HepG2 (cell line): ENCODE results near the gene PRKAB1. TPM values are rescaled to one million over a fixed set of nuclear protein-coding genes. Genes with fewer than 3 reads are reported as not detected.

Experiments used
- ATAC-seq: fragments of 200-7000 bp; cut with Tn5 transposase; 3 replicates; pipeline ENCODE4 v1.9.1; 2020; ENCODE audit warnings: mild to moderate bottlenecking, moderate library complexity
- BruUV-seq: library from RNA; stranded (reverse); fragments of 400-500 nt; replicated peaks from 2 replicates; lab custom pipeline; 2021; lab: Mats Ljungman, UMichigan
- CTCF ChIA-PET: fragments of 300-600 bp; formaldehyde crosslinking; extraction: SDS; loops from one replicate; lab custom pipeline; 2021; ENCODE audit warnings: low total read pairs, inconsistent platforms, low intra/inter-chr PET ratio; lab: Yijun Ruan, JAX
- POLR2A ChIA-PET: fragments of 350-600 bp; sonication (Branson Sonifier 250); formaldehyde crosslinking; loops from one replicate; lab custom pipeline; 2020; ENCODE audit warnings: antibody characterized with exemption, inconsistent platforms; lab: Yijun Ruan, JAX
- DNase-seq: peaks from one replicate; pipeline ENCODE4 v3.0.0-alpha.2; 2015; ENCODE audit warnings: low spot score
- FAIRE-seq: peaks from 3 replicates; lab custom pipeline; 2011; peaks lifted over from hg19 to GRCh38; lab: Jason Lieb, UNC
- H2AFZ ChIP-seq: one replicate; pipeline ENCODE4 v1.6.1; 2011; ENCODE audit warnings: low read length, inconsistent platforms
- H3K27ac ChIP-seq: fragments of 300-600 bp; 3 replicates; pipeline ENCODE4 v1.8.0; 2011; ENCODE audit warnings: mixed run types, mild to moderate bottlenecking, mixed read lengths, low read length, inconsistent platforms; ENCODE audit not compliant: insufficient read depth; ENCODE audit errors: extremely low read length
- H3K27me3 ChIP-seq, 2 experiments: fragments of 200-600 bp in 1 of 2; 2 replicates in 1 of 2; 3 replicates in 1 of 2; pipeline versions ENCODE4 v1.6.0 to v1.8.0; 2011; ENCODE audit warnings: low read length in 2 of 2, mild to moderate bottlenecking in 2 of 2, moderate library complexity in 2 of 2, inconsistent platforms in 1 of 2; ENCODE audit not compliant: insufficient read depth in 2 of 2, control insufficient read depth in 1 of 2
- H3K36me3 ChIP-seq, 2 experiments: fragments of 200-600 bp in 1 of 2; replicated peaks in 1 of 2; 2 replicates in 1 of 2; 3 replicates in 1 of 2; pipeline versions ENCODE4 v1.5.1 to v1.8.0; 2011; ENCODE audit warnings: low read length in 2 of 2, inconsistent platforms in 1 of 2; ENCODE audit not compliant: insufficient read depth in 2 of 2, control insufficient read depth in 1 of 2
- H3K4me1 ChIP-seq: 2 replicates; pipeline ENCODE4 v1.5.1; 2012; ENCODE audit warnings: low read length, inconsistent platforms; ENCODE audit not compliant: insufficient read depth
- H3K4me2 ChIP-seq: 2 replicates; pipeline ENCODE4 v1.6.0; 2011; ENCODE audit warnings: low read depth, low read length, inconsistent platforms
- H3K4me3 ChIP-seq, 3 experiments: fragments of 200-600 bp in 1 of 3; sonication (generic), shearing (Covaris generic) in 1 of 3; replicated peaks in 1 of 3; 2 replicates each; pipeline ENCODE4 v1.5.1; 2011 to 2016; ENCODE audit warnings: low read length in 3 of 3, inconsistent platforms in 2 of 3, low read depth in 2 of 3, mild to moderate bottlenecking in 2 of 3, control low read depth in 1 of 3, mixed read lengths in 1 of 3; ENCODE audit not compliant: insufficient read depth in 1 of 3
- H3K79me2 ChIP-seq: one replicate; pipeline ENCODE4 v1.6.1; 2011; ENCODE audit warnings: low read length, inconsistent platforms; ENCODE audit not compliant: insufficient read depth
- H3K9ac ChIP-seq: 2 replicates; pipeline ENCODE4 v1.6.0; 2011; ENCODE audit warnings: mild to moderate bottlenecking, low read depth, low read length, inconsistent platforms; ENCODE audit not compliant: insufficient read depth
- H3K9me3 ChIP-seq: 2 replicates; pipeline ENCODE4 v1.5.1; 2012; ENCODE audit warnings: mild to moderate bottlenecking, low read length
- H4K20me1 ChIP-seq: 2 replicates; pipeline ENCODE4 v1.6.0; 2011; ENCODE audit warnings: inconsistent platforms, mild to moderate bottlenecking, low read length, moderate library complexity; ENCODE audit not compliant: insufficient read depth
- GFI1 ChIP-seq: sonication (generic); formaldehyde crosslinking; IDR thresholded peaks from 2 replicates; pipeline ENCODE4 v1.5.0; 2020; ENCODE audit warnings: missing genetic modification reagents, mild to moderate bottlenecking, borderline replicate concordance
- HNF1A ChIP-seq, 2 experiments: sonication (generic) in 1 of 2; formaldehyde crosslinking in 1 of 2; IDR thresholded peaks; 2 replicates each; pipeline versions ENCODE4 v1.4.0 to v1.6.1; 2016 to 2020; ENCODE audit warnings: borderline replicate concordance in 1 of 2, low read depth in 1 of 2, mild to moderate bottlenecking in 1 of 2, missing genetic modification reagents in 1 of 2
- SOX13 ChIP-seq, 3 experiments: fragments of 450-650 bp in 1 of 3; sonication (generic) in 1 of 3; formaldehyde crosslinking in 1 of 3; IDR thresholded peaks in 2 of 3; conservative IDR thresholded peaks in 1 of 3; 2 replicates each; pipeline versions ENCODE4 v1.5.0 to v1.6.1; 2016 to 2020; ENCODE audit warnings: antibody characterized with exemption in 1 of 3, mild to moderate bottlenecking in 1 of 3, missing compliant biosample characterization in 1 of 3, missing genetic modification reagents in 1 of 3, moderate library complexity in 1 of 3
- TERF1 ChIP-seq: sonication (generic); formaldehyde crosslinking; IDR thresholded peaks from 2 replicates; pipeline ENCODE4 v1.8.0; 2022; ENCODE audit warnings: mild to moderate bottlenecking, missing genetic modification reagents, moderate library complexity
- ZBTB46 ChIP-seq: sonication (generic); formaldehyde crosslinking; IDR thresholded peaks from 2 replicates; pipeline ENCODE4 v1.4.0; 2020; ENCODE audit warnings: mild to moderate bottlenecking, missing genetic modification reagents, borderline replicate concordance
- ZNF383 ChIP-seq: sonication (generic); formaldehyde crosslinking; IDR thresholded peaks from 2 replicates; pipeline ENCODE4 v1.4.0; 2020; ENCODE audit warnings: missing genetic modification reagents, mild to moderate bottlenecking, borderline replicate concordance
- ZNF564 ChIP-seq: sonication (generic); formaldehyde crosslinking; IDR thresholded peaks from 2 replicates; pipeline ENCODE4 v1.8.1; 2023; ENCODE audit warnings: mild to moderate bottlenecking, missing genetic modification reagents
- WGBS: methylation state at CpG from one replicate; pipeline ENCODE4 v1.1.6; 2017; ENCODE audit warnings: low lambda C conversion rate; 5-methylcytosine and 5-hydroxymethylcytosine counted together
- in situ Hi-C: cut with HindIII; loops from 2 replicates; pipeline ENCODE4 v1.10.0; 2017; ENCODE audit warnings: low pct_unique_long_range_greater_than_20kb; ENCODE audit not compliant: extremely low pct_ligation_motif_present
- intact Hi-C: fragments of 100-400 bp; cut with micrococcal nuclease; formaldehyde crosslinking; loops from one replicate; pipeline ENCODE4 v1.10.0; 2022; ENCODE audit not compliant: unreplicated experiment
- polyA plus RNA-seq, 8 experiments: library from polyadenylated mRNA; depleted of rRNA in 3 of 8; stranded (reverse) in 7 of 8; unstranded in 1 of 8; fragments of >200 nt; fragmentation: Illumina TruSeq in 4 of 8; extraction: Trizol in 4 of 8; gene quantifications; 2 replicates each; pipeline versions ENCODE4 v1.2.1 to v1.2.3, GENCODE V29; 2011 to 2016; ENCODE audit warnings: low read depth in 4 of 8, missing spikeins in 1 of 8, mixed read lengths in 1 of 8; ENCODE audit not compliant: insufficient read depth in 1 of 8
- total RNA-seq, 5 experiments: library from RNA; depleted of rRNA; stranded (reverse); fragments of >200 nt; fragmentation: Illumina TruSeq; extraction: Trizol; gene quantifications; 2 replicates each; pipeline ENCODE4 v1.2.3, GENCODE V29; 2016; ENCODE audit warnings: low read depth in 1 of 5

Gene PRKAB1
- total and polyA plus RNA-seq, 2 of the 13 experiments (the other 11 are each of a cell fraction or from before 2014, with no cell fraction given) = 28.4 to 35.5 TPM

GRCh38 chr12:119684711-119685369, 16.9 kb downstream of the PRKAB1 start:
- H3K9ac ChIP-seq = no peak overlapping the region
- no peaks in the 10 kb centered on the region for H3K79me2 ChIP-seq
- no peaks in the 10 kb centered on the region for H3K27me3 ChIP-seq
- 0 out of 2 replicates have a peak overlapping the region, but pooled peaks have one; percentile 60 for H3K4me2 ChIP-seq
- H3K27ac ChIP-seq = peak overlapping the region; percentile 65
- intact Hi-C loops = no loop called here
- FAIRE-seq = peak; percentile 36
- H3K4me1 ChIP-seq = peaks cover 84% of the 10 kb centered on the region
- peaks cover 6 to 20% of the 10 kb centered on the region in 2 experiments; a peak in 4 of 5 replicates for H3K36me3 ChIP-seq
- in situ Hi-C loops = no loop called here
- H4K20me1 ChIP-seq = no peaks in the 10 kb centered on the region
- no peak overlapping the region for H2AFZ ChIP-seq
- ChIA-PET CTCF (no interaction called here), POLR2A (interaction anchor here (1.4 to 6.1 kb wide), 3 partner anchors 10 to 16 kb away, joined by 3 to 40 read pairs (median 6); partner anchors contain the start of gene PRKAB1)
- no peak for ATAC-seq
- no peak overlapping the region; a peak in 1 of 6 replicates for H3K4me3 ChIP-seq
- 84% methylated on average over 10 of the region's 10 CpGs for WGBS
- DNase-seq = no peak
- H3K9me3 ChIP-seq = no peaks in the 10 kb centered on the region
- BruUV-seq = no TSS peak
- TF ChIP-seq HNF1A (IDR thresholded peaks at IDR 0.05; ENCODE audit: low read depth) (peak; percentile 59; the same call in 1 of the 2 replicates), HNF1A (CRISPR knock-in tag; IDR thresholded peaks at IDR 0.05; ENCODE audit: borderline replicate concordance) (no peak), TERF1 (CRISPR knock-in tag) (no peak), SOX13 (IDR thresholded peaks at IDR 0.05) (no peak), SOX13 (CRISPR knock-in tag; conservative IDR thresholded peaks at IDR 0.05 in 1 of 2, IDR thresholded peaks at IDR 0.05 in 1 of 2) (peak in 1 of 2 experiments; percentile 10; a peak in 1 of 4 replicates), ZBTB46 (no peak), GFI1 (CRISPR knock-in tag) (peak; percentile 89), ZNF383 (CRISPR knock-in tag) (no peak), ZNF564 (CRISPR knock-in tag) (no peak)
